A549 (cell line): ENCODE measurements around the gene SORCS2. TPM values are rescaled to one million over a fixed set of nuclear protein-coding genes. Genes with fewer than 3 reads are reported as not detected.

Experiments
- ATAC-seq, 2 experiments: fragments of 200-7000 bp in 1 of 2; fragments of >200 bp in 1 of 2; cut with Nextera tagmentation in 1 of 2; cut with Tn5 transposase in 1 of 2; 3 replicates each; pipeline versions ENCODE4 v1.8.0 to v1.9.1; 2018 to 2020; ENCODE audit warnings: mild to moderate bottlenecking in 1 of 2, moderate library complexity in 1 of 2
- CTCF ChIA-PET: fragments of 300-600 bp; sonication (Branson Sonifier 250); formaldehyde crosslinking; extraction: SDS; loops from one replicate; lab custom pipeline; 2021; ENCODE audit warnings: antibody characterized with exemption, inconsistent platforms; lab: Yijun Ruan, JAX
- POLR2A ChIA-PET: fragments of 350-600 bp; formaldehyde crosslinking; extraction: SDS; loops from one replicate; lab custom pipeline; 2021; ENCODE audit warnings: antibody characterized with exemption, inconsistent platforms; lab: Yijun Ruan, JAX
- DNase-seq, 2 experiments: peaks; one replicate each; pipeline versions ENCODE4 v3.0.0 to v3.0.0-alpha.2; 2011 to 2016; ENCODE audit warnings: low read depth in 1 of 2, low spot score in 1 of 2
- FAIRE-seq: peaks from 2 replicates; lab custom pipeline; 2011; peaks lifted over from hg19 to GRCh38; lab: Jason Lieb, UNC
- H3K27ac ChIP-seq, 2 experiments: fragments of >200 bp; sonication (Bioruptor Twin); formaldehyde crosslinking; 3 replicates each; pipeline ENCODE4 v1.5.1; 2016 to 2017
- H3K4me1 ChIP-seq: fragments of >200 bp; sonication (Bioruptor Twin); formaldehyde crosslinking; 3 replicates; pipeline ENCODE4 v1.6.1; 2016
- H3K4me2 ChIP-seq: fragments of >200 bp; sonication (Bioruptor Twin); formaldehyde crosslinking; 3 replicates; pipeline ENCODE4 v1.6.1; 2016
- H3K4me3 ChIP-seq: fragments of >200 bp; sonication (Bioruptor Twin); formaldehyde crosslinking; 3 replicates; pipeline ENCODE4 v1.5.1; 2016
- H3K9me3 ChIP-seq: fragments of >200 bp; sonication (Bioruptor Twin); formaldehyde crosslinking; 3 replicates; pipeline ENCODE4 v1.6.1; 2016
- BHLHE40 ChIP-seq: IDR thresholded peaks from 2 replicates; pipeline ENCODE4 v1.6.1; 2012; ENCODE audit warnings: low read depth, low read length, inconsistent platforms
- CHD2 ChIP-seq: fragments of 150-350 bp; IDR thresholded peaks from 2 replicates; pipeline ENCODE4 v1.6.1; 2014; ENCODE audit warnings: low read length; ENCODE audit not compliant: partially characterized antibody
- JUN ChIP-seq, 2 experiments: fragments of >200 bp; sonication (Bioruptor Twin); formaldehyde crosslinking; IDR thresholded peaks; 2 replicates in 1 of 2; 3 replicates in 1 of 2; pipeline ENCODE4 v1.6.1; 2016 to 2017
- JUNB ChIP-seq: fragments of >200 bp; sonication (Bioruptor Twin); formaldehyde crosslinking; IDR thresholded peaks from 2 replicates; pipeline ENCODE4 v1.6.1; 2016
- MAZ ChIP-seq: fragments of 150-350 bp; IDR thresholded peaks from 2 replicates; pipeline ENCODE4 v1.6.1; 2014; ENCODE audit warnings: antibody characterized with exemption, low read depth, low read length, borderline replicate concordance
- MYC ChIP-seq: IDR thresholded peaks from 2 replicates; pipeline ENCODE4 v1.6.1; 2012; ENCODE audit warnings: mild to moderate bottlenecking, inconsistent platforms, low read length, improper control_type of control experiment, borderline replicate concordance
- NPAS2 ChIP-seq: fragments of 250-450 bp; sonication (Bioruptor Pico); IDR thresholded peaks from 2 replicates; pipeline ENCODE4 v1.8.0; 2022; ENCODE audit warnings: mild to moderate bottlenecking, moderate library complexity, borderline replicate concordance
- RARB ChIP-seq: fragments of 250-450 bp; sonication (Bioruptor Pico); IDR thresholded peaks from 2 replicates; pipeline ENCODE4 v1.8.0; 2021; ENCODE audit warnings: mild to moderate bottlenecking, moderate library complexity
- SREBF2 ChIP-seq: fragments of 450-650 bp; IDR thresholded peaks from 2 replicates; pipeline ENCODE4 v1.6.1; 2014; ENCODE audit warnings: mild to moderate bottlenecking, moderate library complexity
- ZC3H11A ChIP-seq: fragments of 450-650 bp; IDR thresholded peaks from 2 replicates; pipeline ENCODE4 v1.6.1; 2014; ENCODE audit warnings: antibody characterized with exemption, mild to moderate bottlenecking
- WGBS: methylation state at CpG from one replicate; pipeline ENCODE4 v1.1.6; 2017; ENCODE audit errors: missing lambda C conversion rate; 5-methylcytosine and 5-hydroxymethylcytosine counted together
- polyA plus RNA-seq, 4 experiments: library from polyadenylated mRNA; depleted of rRNA in 3 of 4; stranded (reverse); fragments of >200 nt; fragmentation: RNase III in 1 of 4; extraction: RNeasy Plus Mini Kit Qiagen cat#74134 plus additional on column Dnase treatment in 1 of 4; gene quantifications; 2 replicates in 3 of 4; 3 replicates in 1 of 4; pipeline ENCODE4 v1.2.3, GENCODE V29; 2011 to 2017
- TF ChIP-seq, protein P1 (sequence below): fragments of >200 bp; sonication (Bioruptor Twin); formaldehyde crosslinking; IDR thresholded peaks from 3 replicates; pipeline ENCODE4 v1.5.1; 2016
- TF ChIP-seq, protein P2 (sequence below): fragments of 450-650 bp; IDR thresholded peaks from 2 replicates; pipeline ENCODE4 v1.6.1; 2014; ENCODE audit warnings: antibody characterized with exemption
- TF ChIP-seq, protein P3 (sequence below): IDR thresholded peaks from 2 replicates; pipeline ENCODE4 v1.6.1; 2012
- TF ChIP-seq, protein P4 (sequence below): fragments of 250-450 bp; sonication (Bioruptor Pico); IDR thresholded peaks from 2 replicates; pipeline ENCODE4 v1.5.0; 2020; ENCODE audit warnings: low read depth, mild to moderate bottlenecking, moderate library complexity
- TF ChIP-seq, protein P5 (sequence below): fragments of 250-450 bp; sonication (Bioruptor Pico); IDR thresholded peaks from 2 replicates; pipeline ENCODE4 v1.5.0; 2021; ENCODE audit warnings: mild to moderate bottlenecking, moderate library complexity, borderline replicate concordance
- TF ChIP-seq, protein P6 (sequence below): IDR thresholded peaks from 2 replicates; pipeline ENCODE4 v1.6.1; 2012

The SORCS2 gene
- polyA plus RNA-seq, 2 of the 4 experiments (the other 2 are of a cell fraction): 1.4 to 4.6 TPM

DNA sequence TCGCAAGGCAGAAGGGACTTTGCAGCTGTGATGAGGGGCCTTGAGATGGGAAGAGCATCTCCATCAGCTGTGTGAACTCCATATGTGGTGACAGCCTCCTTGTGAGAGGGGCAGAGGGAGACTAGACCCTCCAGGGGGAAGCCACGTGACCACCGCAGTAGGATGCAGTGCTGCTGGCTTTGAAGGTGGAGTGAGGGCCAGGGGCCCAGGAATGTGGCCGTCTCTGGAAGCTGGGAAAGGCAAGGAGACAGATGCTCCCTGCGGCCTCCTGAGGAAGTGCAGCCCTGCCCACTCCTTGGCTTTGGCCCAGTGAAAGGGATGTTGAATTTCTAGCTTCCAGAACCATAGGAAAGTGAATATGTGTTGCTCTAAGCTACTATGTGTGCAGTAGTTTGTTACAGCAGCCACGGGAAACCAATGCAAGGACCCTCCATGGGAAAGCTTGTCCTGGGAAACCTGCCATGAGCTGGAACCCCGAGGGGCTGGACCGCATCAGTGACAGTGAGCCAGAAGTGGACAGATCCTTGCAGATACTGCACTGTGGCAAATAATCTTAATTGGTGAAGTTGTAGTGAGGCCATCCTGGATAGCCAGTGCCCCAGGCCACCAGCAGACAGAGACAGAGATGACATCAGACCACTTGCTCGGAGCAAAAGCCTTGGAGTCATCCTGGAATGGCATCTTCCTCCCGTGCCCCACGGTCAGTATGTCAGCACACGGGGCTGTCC, 35.4 kb upstream of the SORCS2 start:
- peak; percentile 27 to 35 for DNase-seq
- ChIA-PET CTCF (interaction anchor here (0.5 to 2.1 kb wide), 11 partner anchors 9 to 563 kb away, joined by 3 to 9 read pairs (median 3); no protein-coding TSS in a partner anchor), POLR2A (no interaction called here)
- no peak for FAIRE-seq
- H3K4me3 ChIP-seq: no peak overlapping the region
- H3K9me3 ChIP-seq: no peaks in the 10 kb centered on the region
- no peak overlapping the region for H3K27ac ChIP-seq
- ATAC-seq: peak; percentile 75 to 93; a peak in 5 of 6 replicates
- H3K4me2 ChIP-seq: no peak overlapping the region
- 57% methylated on average over 11 of the region's 12 CpGs for WGBS
- TF ChIP-seq NPAS2 (CRISPR knock-in tag) (no peak), MYC (no peak)
- TF ChIP-seq, protein P1, sequence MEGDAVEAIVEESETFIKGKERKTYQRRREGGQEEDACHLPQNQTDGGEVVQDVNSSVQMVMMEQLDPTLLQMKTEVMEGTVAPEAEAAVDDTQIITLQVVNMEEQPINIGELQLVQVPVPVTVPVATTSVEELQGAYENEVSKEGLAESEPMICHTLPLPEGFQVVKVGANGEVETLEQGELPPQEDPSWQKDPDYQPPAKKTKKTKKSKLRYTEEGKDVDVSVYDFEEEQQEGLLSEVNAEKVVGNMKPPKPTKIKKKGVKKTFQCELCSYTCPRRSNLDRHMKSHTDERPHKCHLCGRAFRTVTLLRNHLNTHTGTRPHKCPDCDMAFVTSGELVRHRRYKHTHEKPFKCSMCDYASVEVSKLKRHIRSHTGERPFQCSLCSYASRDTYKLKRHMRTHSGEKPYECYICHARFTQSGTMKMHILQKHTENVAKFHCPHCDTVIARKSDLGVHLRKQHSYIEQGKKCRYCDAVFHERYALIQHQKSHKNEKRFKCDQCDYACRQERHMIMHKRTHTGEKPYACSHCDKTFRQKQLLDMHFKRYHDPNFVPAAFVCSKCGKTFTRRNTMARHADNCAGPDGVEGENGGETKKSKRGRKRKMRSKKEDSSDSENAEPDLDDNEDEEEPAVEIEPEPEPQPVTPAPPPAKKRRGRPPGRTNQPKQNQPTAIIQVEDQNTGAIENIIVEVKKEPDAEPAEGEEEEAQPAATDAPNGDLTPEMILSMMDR: 0 out of 3 replicates have a peak, but pooled peaks have one; percentile 8
- peaks cover 7% of the 10 kb centered on the region; the same call in 1 of the 3 replicates for H3K4me1 ChIP-seq

DNA sequence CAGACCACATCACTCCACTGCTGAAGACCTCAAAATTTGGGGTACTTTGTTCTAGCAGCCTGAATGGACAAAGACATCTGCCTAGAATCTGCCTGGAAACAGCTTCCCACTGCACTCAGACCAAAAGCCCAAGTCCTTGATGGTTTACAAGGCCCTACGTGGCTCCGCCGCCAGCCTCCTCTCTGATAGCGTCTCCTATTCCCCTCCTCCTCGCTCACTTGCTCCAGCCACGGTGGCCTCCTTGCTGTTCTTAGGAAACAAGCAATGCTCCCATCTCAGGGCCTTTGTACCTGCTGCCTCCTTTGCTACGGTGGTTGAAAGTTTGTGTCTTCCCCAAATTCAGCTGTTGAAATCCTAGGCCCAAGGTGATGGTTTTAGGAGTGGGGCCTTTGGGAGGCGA, 34.7 kb upstream of the SORCS2 start:
- ChIA-PET CTCF (interaction anchor here (1.1 to 1.8 kb wide), 6 partner anchors 12 to 562 kb away, joined by 3 to 6 read pairs (median 4); no protein-coding TSS in a partner anchor), POLR2A (no interaction called here)
- Histone ChIP-seq H3K4me3 (no peak overlapping the region), H3K4me1 (peaks cover 7% of the 10 kb centered on the region; the same call in 1 of the 3 replicates), H3K9me3 (no peaks in the 10 kb centered on the region), H3K4me2 (no peak overlapping the region), H3K27ac (no peak overlapping the region)
- WGBS: 71% methylated on average over 8 of the region's 8 CpGs
- FAIRE-seq (no peak), ATAC-seq (no peak), DNase-seq (no peak)
- TF ChIP-seq JUN (IDR thresholded peaks at IDR 0.05): no peak
- TF ChIP-seq CHD2: no peak
- TF ChIP-seq SREBF2: no peak
- TF ChIP-seq BHLHE40: no peak
- TF ChIP-seq, protein P2, sequence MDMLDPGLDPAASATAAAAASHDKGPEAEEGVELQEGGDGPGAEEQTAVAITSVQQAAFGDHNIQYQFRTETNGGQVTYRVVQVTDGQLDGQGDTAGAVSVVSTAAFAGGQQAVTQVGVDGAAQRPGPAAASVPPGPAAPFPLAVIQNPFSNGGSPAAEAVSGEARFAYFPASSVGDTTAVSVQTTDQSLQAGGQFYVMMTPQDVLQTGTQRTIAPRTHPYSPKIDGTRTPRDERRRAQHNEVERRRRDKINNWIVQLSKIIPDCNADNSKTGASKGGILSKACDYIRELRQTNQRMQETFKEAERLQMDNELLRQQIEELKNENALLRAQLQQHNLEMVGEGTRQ: no peak
- TF ChIP-seq, protein P3, sequence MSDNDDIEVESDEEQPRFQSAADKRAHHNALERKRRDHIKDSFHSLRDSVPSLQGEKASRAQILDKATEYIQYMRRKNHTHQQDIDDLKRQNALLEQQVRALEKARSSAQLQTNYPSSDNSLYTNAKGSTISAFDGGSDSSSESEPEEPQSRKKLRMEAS: no peak
- TF ChIP-seq MAZ: no peak
- TF ChIP-seq, protein P4, sequence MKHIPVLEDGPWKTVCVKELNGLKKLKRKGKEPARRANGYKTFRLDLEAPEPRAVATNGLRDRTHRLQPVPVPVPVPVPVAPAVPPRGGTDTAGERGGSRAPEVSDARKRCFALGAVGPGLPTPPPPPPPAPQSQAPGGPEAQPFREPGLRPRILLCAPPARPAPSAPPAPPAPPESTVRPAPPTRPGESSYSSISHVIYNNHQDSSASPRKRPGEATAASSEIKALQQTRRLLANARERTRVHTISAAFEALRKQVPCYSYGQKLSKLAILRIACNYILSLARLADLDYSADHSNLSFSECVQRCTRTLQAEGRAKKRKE (CRISPR knock-in tag): no peak
- TF ChIP-seq, protein P5, sequence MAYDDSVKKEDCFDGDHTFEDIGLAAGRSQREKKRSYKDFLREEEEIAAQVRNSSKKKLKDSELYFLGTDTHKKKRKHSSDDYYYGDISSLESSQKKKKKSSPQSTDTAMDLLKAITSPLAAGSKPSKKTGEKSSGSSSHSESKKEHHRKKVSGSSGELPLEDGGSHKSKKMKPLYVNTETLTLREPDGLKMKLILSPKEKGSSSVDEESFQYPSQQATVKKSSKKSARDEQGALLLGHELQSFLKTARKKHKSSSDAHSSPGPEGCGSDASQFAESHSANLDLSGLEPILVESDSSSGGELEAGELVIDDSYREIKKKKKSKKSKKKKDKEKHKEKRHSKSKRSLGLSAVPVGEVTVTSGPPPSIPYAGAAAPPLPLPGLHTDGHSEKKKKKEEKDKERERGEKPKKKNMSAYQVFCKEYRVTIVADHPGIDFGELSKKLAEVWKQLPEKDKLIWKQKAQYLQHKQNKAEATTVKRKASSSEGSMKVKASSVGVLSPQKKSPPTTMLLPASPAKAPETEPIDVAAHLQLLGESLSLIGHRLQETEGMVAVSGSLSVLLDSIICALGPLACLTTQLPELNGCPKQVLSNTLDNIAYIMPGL (CRISPR knock-in tag): no peak
- TF ChIP-seq ZC3H11A: no peak
- no peak for TF ChIP-seq RARB (CRISPR knock-in tag)
- TF ChIP-seq, protein P6, sequence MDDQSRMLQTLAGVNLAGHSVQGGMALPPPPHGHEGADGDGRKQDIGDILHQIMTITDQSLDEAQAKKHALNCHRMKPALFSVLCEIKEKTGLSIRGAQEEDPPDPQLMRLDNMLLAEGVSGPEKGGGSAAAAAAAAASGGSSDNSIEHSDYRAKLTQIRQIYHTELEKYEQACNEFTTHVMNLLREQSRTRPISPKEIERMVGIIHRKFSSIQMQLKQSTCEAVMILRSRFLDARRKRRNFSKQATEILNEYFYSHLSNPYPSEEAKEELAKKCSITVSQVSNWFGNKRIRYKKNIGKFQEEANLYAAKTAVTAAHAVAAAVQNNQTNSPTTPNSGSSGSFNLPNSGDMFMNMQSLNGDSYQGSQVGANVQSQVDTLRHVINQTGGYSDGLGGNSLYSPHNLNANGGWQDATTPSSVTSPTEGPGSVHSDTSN: no peak
- no peak for TF ChIP-seq JUNB
